GM21526 (cell line): ENCODE data around the gene GPC3.
"Not testable (repeated sequence)": the region's sequence is repeated elsewhere in the genome, so short reads cannot be mapped to it uniquely, and the experiment has no call there.

Experiments used
- ATAC-seq: cut with Tn5 transposase; IDR thresholded peaks from one replicate; pipeline ENCODE4 v1.9.1; 2021; ENCODE audit warnings: moderate library complexity; ENCODE audit not compliant: unreplicated experiment, low FRiP score

The GPC3 gene

DNA sequence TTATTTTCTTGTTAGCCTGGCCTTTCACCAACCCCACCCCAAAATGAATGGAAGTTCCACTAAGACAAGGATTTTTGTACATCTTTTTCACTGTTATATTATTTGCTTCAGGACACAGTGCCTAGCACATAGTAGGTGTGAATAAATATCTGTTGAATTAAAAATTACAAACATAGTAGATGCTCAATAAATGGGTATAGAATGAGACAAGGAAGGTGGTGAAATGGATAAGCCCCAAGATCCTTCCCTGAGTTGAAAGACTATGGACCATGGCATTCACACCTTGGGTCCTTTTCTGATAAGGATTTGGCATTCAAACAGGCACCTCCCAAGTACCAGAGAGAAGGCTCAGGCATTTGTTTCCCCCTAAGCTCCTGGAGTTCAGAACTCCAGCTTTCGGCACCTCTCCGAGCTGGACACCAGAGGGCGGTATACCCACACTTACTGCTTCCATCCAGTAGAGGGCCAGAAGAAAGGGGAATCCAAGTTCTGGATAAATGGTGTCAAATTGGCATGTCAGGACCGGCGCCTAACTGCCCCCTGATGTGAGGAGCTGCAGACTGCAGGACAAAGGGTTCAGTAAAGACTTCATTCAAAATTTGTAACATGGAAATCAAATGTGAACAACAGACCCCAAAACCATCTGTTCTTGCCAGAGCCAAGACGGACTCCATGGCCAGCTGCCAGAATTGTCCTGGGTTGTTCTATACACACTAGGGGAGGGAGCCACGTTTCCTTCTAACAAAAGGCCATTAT, 193.0 kb downstream of the GPC3 start:
- ATAC-seq, result peak; percentile 83

DNA sequence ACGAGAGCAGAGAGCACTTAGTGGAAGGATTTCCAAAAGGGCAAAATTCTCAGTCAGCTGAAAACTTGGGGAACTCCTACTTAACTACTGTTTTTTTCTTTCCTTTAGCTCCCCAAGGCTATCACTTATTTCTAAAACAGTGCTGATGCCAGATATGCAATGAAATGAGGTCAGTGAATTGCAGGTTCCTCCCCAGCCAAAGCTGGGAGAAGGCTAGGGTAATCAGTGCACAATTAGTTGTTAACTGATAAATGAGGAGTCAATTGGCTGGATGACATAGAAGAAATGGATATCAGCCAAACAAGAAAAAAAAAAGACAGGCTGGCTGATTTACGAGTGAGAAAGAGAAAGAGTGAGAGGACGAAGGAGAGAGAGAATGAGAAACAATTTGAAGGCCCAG, 195.6 kb downstream of the GPC3 start:
- ATAC-seq, result no peak

DNA sequence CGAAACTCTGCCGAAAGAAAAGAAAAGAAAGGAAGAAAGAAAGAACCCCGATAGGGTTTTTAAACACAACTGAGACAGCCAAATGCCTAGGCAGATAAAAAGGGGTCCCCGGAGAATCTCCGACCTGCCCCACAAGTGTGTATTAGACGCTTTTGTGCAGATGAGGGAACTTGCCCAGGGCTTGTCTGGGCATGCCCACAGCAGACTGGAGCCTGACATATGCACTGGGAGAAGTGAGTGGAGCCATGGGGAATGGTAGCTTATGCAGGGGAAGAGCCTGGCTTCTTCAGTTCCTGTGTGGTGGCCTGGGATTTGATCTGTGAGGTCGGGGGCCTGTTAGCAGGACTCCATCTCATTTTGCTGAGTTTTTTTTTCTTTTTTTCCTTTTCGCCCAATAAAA, 199.0 kb downstream of the GPC3 start:
- no peak for ATAC-seq

DNA sequence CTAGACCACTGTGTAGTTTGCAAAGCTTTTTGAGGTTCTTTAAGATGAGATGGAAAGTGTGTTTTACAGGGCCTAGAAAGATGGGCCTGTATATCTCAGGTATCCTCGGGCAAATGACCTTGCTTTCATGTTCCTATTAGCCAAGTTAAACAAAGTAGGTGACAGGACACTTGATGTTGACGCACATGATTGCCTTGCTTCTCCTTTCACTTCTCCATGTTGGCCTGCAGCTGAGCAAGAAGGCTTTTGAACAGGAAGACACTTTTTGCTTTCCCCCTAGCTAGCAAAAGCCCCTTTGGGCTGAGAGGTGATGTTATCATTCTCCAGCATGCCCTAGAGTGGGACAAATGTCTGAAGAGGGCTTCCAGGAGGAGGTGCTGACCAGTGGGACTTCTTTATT, 202.1 kb downstream of the GPC3 start:
- ATAC-seq, result peak; percentile 74

DNA sequence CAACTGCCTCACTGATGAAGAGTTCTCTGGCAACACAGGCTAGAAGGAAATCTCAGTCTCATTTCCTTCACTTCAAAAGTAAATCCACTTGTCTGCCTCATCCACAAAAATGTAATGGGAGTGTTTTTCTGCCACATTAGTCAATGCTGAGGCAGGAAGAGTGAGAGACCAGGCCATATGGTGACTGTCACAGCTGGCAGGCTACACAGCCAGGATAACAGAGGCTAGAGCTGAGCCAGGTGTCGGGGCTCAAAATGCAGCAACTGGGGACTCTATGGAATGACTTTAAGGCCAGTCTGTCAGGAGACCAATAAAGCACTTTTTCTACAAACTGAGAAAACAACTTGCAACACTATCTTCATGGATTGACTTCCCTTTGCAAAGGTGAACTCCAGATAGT, 204.2 kb downstream of the GPC3 start:
- ATAC-seq, result no peak

DNA sequence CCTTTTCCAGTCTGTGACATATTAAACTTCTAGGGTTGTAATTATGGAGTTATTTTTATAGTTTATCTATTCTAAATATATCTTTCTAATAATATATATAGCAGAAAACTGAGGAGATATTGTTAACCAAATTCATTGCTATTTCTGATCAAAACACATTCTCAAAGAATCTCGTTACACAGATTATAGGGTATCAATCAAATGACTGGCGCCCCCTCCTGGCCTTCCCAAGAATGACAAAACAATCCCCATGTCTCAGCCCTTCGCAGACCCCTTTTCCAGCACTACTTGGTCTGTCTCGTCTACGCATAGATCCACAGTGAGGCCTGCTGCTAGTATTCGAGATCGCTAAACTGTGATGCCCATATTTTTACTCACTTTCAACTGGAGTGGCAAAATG, 209.3 kb downstream of the GPC3 start:
- no peak for ATAC-seq

DNA sequence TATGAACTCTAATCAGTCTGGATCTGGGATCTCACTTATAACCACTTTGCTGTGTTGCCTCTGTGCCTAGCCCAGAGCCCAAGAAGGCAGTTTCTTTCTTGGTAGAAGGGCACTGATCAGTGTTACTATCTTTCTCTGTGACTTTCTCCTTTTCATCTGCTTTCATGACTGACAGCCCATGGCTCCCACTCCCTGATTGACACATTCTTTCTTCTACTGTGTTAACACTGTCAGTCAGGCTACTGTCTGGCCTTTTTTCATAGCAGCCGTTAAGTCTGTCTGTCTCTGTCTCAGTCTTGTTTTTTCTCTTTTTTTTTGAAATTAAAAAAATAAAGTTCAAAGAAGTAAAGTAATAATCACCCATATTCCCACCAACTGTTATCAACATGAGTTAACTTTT, 210.6 kb downstream of the GPC3 start:
- no peak for ATAC-seq

DNA sequence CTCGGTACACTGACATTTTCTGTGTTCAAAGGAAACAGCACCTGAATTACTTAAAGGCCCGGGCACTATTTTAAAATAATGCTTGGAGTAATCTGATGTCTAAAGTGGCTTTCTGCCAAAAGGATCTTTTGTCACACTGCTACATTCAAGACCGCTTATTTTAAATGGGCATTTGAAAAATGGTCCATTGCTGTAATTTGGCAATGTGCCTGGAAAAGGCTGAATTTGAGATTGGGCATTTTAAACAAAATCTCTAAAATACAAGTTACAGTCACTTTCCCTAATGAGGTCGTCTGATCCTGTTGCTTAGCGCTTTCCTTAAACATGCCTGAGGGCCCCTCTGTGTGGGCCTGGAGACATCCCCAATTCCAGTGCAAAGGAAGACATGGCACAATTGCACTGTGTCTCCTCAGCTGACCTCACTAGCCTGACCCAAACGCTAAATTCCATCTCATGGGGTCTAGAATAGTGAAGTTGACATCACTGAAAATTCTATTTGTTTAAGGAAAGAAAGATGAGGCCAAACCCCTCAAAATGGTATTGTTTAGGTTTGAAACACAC, 214.2 kb downstream of the GPC3 start:
- ATAC-seq, result no peak

DNA sequence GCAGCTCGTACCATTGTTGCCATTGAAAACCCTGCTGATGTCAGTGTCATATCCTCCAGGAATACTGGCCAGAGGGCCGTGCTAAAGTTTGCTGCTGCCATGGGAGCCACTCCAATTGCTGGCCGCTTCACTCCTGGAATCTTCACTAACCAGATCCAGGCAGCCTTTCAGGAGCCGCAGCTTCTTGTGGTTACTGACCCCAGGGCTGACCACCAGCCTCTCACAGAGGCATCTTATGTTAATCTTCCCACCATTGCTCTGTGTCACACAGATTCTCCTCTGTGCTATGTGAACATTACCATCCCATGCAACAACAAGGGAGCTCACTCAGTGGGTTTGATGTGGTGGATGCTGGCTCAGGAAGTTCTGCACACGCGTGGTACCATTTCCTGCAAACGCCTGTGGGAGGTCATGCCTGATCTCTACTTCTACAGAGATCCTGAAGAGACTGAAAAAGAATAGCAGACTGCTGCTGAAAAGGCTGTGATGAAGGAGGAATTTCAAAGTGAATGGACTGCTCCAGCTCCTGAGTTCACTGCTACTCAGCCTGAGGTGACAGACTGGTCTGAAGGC, 222.3 kb downstream of the GPC3 start:
- not testable (repeated sequence) for ATAC-seq

DNA sequence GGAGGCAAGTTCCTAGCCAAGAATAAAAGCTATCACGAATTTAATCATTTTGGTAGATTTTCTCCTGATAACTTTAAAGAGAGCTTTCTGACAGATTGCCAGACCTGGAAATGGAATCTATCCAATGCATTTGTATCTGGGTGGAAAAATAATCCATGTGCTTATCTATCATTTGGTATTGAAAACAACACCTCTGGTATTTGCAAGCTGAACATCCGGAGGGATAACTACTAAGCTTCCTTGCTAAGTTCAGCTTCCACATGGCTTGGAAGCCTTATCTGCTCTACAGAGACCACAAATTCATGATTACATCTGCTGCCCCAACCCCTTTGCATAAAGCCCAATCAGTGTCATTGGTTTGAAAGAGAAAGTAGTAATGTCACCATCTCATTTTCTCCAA, 230.7 kb downstream of the GPC3 start:
- ATAC-seq, result no peak

DNA sequence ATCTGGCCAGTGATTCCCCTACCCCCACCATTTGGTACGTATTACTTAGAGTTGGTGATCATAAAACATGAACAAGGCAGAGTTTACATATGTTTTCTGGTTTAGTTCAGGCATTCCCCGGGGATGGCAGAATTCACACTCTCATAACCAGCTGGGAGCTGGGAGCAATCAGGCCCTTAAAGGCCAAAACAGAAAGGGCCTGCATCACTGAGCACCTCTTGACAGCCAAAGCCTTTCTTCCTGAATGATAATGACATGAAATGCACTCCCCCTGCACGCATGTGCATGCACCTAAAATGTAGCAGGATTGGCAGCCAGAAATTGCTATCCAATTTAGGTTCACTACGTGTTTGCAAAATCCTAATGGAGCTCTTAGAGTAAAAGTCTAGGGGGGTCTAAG, 235.4 kb downstream of the GPC3 start:
- ATAC-seq, result no peak

DNA sequence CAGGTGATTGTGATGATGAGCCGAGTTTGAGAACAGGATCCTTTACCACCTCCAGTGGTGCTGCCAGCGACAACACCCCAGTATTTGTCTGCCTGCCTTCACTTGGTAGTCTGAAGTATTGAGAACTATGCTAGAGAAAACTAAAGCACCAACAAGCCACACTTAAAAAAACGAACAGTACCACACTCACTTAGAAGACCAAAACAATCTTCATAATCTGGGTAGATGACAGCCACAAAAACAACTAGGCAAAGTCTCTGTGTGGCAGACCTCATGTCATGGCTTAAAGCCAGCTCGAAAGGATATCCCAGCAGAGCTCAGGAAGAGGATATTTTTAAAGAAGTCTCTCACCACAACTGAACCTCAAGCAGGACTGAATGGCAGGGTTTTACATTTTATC, 236.0 kb downstream of the GPC3 start:
- ATAC-seq, result no peak

DNA sequence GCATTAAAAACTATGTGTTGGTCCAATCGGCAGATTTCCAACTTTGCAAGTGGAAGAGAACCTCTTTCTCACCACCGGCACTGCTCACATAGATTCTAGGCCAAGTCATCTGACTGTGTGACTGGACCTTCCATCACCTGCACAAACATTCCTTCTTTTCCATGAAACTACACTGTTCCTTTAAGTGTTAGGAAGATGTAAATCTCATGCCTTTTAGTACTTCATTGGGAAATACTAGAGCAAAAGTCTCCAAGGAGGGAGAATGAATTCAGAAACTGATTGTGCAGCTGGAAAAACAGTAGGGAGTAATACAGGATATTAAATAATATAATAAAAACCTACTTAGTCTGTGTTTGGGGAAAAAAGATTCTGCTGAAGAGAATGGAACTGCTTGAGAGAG, 238.2 kb downstream of the GPC3 start:
- no peak for ATAC-seq

DNA sequence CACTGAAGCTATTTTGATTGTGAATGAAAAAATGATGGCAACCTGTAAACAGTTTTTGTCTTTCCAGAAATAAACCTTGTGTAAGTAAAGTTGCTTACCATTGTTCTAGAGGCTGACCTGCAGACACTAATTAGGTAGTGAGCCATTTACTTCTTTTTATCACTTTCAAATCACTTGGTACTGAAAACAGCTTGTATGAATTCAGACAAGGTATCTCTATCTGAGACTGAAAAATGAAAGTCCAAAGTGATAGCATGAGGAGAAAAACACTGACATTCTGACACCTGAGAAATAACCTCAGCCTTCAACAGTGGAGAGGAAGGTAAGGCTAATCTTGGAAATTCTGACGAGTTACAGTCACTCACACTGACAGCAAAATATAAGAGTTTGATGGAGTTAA, 238.8 kb downstream of the GPC3 start:
- no peak for ATAC-seq

DNA sequence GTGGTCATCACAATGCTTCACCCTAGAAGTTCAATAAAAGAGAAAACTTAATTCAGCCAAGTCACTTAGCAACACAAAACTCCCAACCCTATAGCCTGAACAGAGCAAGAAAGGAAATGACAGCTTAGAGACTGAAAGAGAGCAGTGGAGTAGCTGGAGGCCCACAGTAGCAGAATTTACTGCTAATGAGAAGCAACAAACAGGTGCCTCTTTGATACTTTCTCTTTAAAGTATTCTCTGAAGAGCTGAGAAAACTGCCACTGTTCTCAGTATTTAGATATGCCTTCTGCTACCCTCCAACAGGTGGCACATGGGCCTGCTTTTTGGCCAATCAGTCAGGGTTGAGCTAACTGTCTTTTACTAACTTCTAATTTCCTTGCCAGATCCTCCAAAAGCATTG, 240.0 kb downstream of the GPC3 start:
- peak; percentile 85 for ATAC-seq

DNA sequence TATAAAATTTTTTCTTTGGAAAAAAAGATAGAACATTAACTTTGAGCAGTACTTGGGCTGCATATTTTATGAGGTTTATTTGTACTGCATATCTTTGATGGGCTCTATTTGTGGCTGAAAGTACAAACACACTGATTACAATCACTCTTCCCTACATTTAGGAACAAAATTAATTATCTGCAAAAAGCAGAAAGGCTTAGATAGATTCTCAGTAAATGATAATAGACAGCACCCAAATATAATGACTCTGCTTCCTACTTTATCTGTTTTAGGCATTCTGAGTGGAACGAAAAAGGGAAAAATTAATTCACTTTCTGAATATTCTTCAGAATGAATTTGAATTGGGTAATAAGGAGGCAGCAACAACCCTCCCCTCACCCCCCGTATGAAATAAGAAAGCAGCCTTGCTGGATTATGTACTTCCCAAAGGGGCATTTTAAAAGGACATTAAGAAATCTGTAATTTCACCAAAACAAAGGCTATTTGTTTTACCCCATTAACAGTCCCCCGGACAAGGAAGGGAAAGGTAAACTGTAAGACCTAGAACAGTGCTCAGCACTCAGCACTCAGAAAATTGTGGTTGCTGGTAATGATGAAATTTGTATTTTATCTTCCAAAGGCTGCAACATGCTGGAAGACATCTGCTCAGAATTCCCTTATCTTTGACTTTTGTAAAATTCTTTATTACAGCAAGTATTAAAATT, 242.6 kb downstream of the GPC3 start:
- ATAC-seq, result no peak

DNA sequence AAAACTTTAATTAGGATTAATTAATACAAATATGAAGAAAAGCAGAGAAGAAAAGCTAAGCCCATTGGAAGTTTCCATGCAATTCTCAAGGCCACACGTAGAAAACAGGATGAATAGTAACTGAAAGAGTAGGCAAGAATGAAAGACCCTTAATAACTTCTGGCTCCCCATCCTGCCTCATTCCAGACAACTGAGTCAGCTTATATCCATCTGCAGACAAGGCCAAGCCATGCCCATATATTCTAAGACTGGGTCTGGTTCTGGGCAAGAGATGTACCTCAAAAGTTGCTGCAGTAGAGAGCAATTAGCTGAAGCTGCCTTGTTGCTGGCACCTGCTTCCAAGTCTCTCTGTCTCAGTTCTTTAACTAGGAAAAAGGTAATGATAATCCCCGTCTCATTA, 244.1 kb downstream of the GPC3 start:
- no peak for ATAC-seq

DNA sequence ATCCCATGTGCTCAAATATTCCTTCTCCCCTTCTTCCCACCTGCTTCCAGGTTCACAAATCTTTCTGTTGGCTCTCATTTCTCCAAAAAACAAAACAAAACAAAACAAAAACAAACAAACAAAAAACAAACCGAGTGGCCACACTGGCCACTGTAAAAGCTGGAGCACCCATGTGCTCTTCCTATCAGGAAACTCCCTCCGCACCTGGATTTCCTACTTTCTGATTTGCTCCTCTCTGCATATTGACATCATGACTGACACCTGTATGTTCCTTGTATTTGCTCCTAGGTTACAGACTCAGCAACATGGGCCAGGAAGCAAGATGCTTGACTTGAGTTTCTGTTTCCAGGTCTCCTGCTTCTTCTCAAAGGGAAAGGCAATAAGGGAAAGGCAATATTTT, 258.8 kb downstream of the GPC3 start:
- ATAC-seq, result no peak

DNA sequence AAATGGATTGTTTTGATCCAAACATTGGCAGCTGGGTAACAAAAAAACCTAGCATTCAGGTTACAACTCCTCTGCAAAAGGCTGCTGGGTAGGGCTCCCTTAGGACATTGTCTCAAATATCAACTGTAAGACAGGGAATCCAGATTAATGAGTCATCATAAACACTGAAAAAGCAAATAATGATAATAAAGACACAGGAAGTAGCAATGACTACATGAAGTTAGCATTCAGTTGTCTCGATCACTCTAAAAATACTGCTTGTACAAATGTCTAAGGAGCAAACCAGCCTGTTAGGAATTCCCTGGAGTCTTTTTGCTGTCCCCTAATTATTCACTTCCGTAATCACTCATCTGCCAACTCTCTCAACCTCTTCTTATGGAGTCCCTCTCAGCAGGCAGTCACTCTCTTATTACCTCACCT, 259.2 kb downstream of the GPC3 start:
- no peak for ATAC-seq

DNA sequence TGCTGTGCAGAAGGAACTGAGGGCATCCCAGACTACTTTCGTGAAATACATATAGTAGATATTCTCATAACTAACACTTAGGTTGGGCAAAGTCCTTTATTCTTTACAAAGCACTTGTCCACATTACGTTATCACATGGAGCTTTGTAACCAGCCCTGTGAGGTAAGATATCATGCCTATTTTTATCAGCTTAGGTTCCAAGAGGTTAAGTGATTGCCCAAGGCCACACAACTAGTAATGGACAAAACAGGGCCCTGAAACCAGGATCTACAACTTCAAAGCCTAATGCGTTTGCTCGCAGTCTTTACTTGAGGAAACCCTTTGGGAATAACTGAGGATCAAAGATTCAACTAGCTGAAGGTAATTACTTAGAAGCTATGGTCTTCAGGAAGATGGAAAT, 261.5 kb downstream of the GPC3 start:
- ATAC-seq, result no peak

DNA sequence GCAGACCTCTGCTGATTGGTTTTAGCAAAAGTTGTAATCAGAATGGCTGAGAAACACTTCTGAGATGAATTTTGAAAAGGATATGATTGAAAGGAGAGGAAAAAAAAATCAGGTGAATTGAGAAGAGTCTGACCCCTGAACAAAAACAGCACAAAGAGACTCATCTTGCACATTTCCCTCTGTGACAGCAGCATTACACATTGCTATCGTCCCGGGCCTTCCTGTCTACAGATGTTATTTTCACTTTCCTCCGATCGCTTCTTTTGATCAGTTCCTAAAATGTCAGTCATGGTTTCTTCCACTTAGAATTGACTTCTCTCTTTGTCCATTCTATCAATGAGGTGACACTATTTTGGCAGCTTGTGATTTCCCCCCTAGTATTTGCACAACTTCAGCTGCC, 262.6 kb downstream of the GPC3 start:
- no peak for ATAC-seq

DNA sequence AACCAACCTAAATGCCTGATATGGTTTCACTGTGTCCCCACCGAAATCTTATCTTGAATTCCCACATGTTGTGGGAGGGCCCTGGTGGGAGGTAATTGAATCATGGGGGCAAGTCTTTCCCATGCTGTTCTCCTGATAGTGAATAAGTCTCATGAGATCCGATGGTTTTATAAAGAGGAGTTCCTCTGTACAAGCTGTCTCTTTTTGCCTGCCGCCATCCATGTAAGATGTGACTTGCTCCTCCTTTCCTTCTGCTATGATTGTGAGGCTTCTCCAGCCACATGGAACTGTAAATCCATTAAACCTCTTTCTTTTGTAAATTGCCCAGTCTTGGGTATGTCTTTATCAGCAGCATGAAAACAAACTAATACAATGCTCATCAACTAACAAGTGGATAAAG, 265.1 kb downstream of the GPC3 start:
- not testable (repeated sequence) for ATAC-seq
